ENCODE measurements around the gene GABRB3. TPM values are rescaled to one million over a fixed set of nuclear protein-coding genes. Genes with fewer than 3 reads are reported as not detected.

Gene GABRB3
- total and polyA plus RNA-seq, 4 donors: 0.09 to 1.2 (median 0.50) TPM

GRCh38 chr15:26682598-26683164 lies 90.2 kb downstream of the GABRB3 start:
- no peak overlapping the region for H3K27ac ChIP-seq (ENCODE audit: low read depth in 1 of 2, low read length in 2 of 2)
- H3K36me3 ChIP-seq (ENCODE audit: control insufficient read depth in 4 of 4, insufficient read depth in 3 of 4, low read depth in 1 of 4, low read length in 3 of 4): no peaks in the 10 kb centered on the region
- no peak for DNase-seq (ENCODE audit: low spot score)
- TF ChIP-seq YY1 (IDR thresholded peaks at IDR 0.05) (no peak), FOXA1 (IDR thresholded peaks at IDR 0.05) (no peak), RAD21 (IDR thresholded peaks at IDR 0.05) (no peak), SP1 (IDR thresholded peaks at IDR 0.05) (no peak), JUND (IDR thresholded peaks at IDR 0.05) (no peak), RXRA (IDR thresholded peaks at IDR 0.05) (no peak), FOXA2 (IDR thresholded peaks at IDR 0.05) (no peak), ATF3 (IDR thresholded peaks at IDR 0.05) (no peak), ZBTB33 (IDR thresholded peaks at IDR 0.05) (no peak), MAX (IDR thresholded peaks at IDR 0.05) (no peak), HNF4G (IDR thresholded peaks at IDR 0.05) (no peak), HNF4A (conservative IDR thresholded peaks at IDR 0.05) (no peak), CTCF (IDR thresholded peaks at IDR 0.05; ENCODE audit: low read depth, low read length, missing input control) (no peak), TAF1 (conservative IDR thresholded peaks at IDR 0.05) (no peak)
- no peak overlapping the region for H3K9ac ChIP-seq (ENCODE audit: low read depth in 1 of 2, low read length in 2 of 2)
- H3K4me1 ChIP-seq (ENCODE audit: control insufficient read depth in 4 of 4, insufficient read depth in 4 of 4, low read length in 3 of 4): no peaks in the 10 kb centered on the region
- H3K4me3 ChIP-seq (ENCODE audit: low read depth in 1 of 3, low read length in 3 of 3): no peak overlapping the region
- 53% methylated on average over 5 of the region's 5 CpGs for WGBS
- H3K9me3 ChIP-seq (ENCODE audit: control insufficient read depth in 4 of 4, low read length in 3 of 4): no peaks in the 10 kb centered on the region
- H3K27me3 ChIP-seq (ENCODE audit: control insufficient read depth in 4 of 4, insufficient read depth in 4 of 4, low read length in 3 of 4): peaks cover 0 to 3% (median 0%) of the 10 kb centered on the region in 4 donors

- peaks cover 0 to 3% (median 0%) of the 10 kb centered on the region in 4 donors for H3K27me3 ChIP-seq (ENCODE audit: control insufficient read depth in 4 of 4, insufficient read depth in 4 of 4, low read length in 3 of 4)
- H3K36me3 ChIP-seq (ENCODE audit: control insufficient read depth in 4 of 4, insufficient read depth in 3 of 4, low read depth in 1 of 4, low read length in 3 of 4): no peaks in the 10 kb centered on the region
- H3K4me1 ChIP-seq (ENCODE audit: control insufficient read depth in 4 of 4, insufficient read depth in 4 of 4, low read length in 3 of 4): no peaks in the 10 kb centered on the region
- no peak overlapping the region for H3K9ac ChIP-seq (ENCODE audit: low read depth in 1 of 2, low read length in 2 of 2)
- no peaks in the 10 kb centered on the region for H3K9me3 ChIP-seq (ENCODE audit: control insufficient read depth in 4 of 4, low read length in 3 of 4)
- DNase-seq (ENCODE audit: low spot score): no peak
- TF ChIP-seq HNF4A (conservative IDR thresholded peaks at IDR 0.05) (no peak), JUND (IDR thresholded peaks at IDR 0.05) (no peak), TAF1 (conservative IDR thresholded peaks at IDR 0.05) (no peak), ZBTB33 (IDR thresholded peaks at IDR 0.05) (no peak), SP1 (IDR thresholded peaks at IDR 0.05) (no peak), EGR1 (IDR thresholded peaks at IDR 0.05; ENCODE audit: low read depth in 2 of 2) (no peak)
- H3K4me3 ChIP-seq (ENCODE audit: low read depth in 1 of 3, low read length in 3 of 3): no peak overlapping the region
- WGBS: 87% methylated on average over 3 of the region's 3 CpGs
- no peak overlapping the region for H3K27ac ChIP-seq (ENCODE audit: low read depth in 1 of 2, low read length in 2 of 2)
Measured at GRCh38 chr15:26679927-26680326, 92.9 kb downstream of the GABRB3 start.
